WTC11 (cell line): Measurements from ENCODE around the gene ANKRD33B. TPM values are rescaled to one million over a fixed set of nuclear protein-coding genes. Genes with fewer than 3 reads are reported as not detected.

Experiments
- ATAC-seq: fragments of 200-7000 bp; cut with Tn5 transposase; 2 replicates; pipeline ENCODE4 v1.10.0; 2021; ENCODE audit warnings: mild to moderate bottlenecking, moderate library complexity
- CTCF ChIA-PET: fragments of 300-600 bp; sonication (Branson Sonifier 250); formaldehyde crosslinking; loops from one replicate; lab custom pipeline; 2021; ENCODE audit warnings: antibody characterized with exemption; lab: Charles Lee
- POLR2A ChIA-PET: fragments of 350-600 bp; sonication (Branson Sonifier 250); formaldehyde crosslinking; loops from one replicate; lab custom pipeline; 2021; ENCODE audit warnings: antibody characterized with exemption; lab: Charles Lee
- DNase-seq: peaks from one replicate; pipeline ENCODE4 v3.0.0; 2021; ENCODE audit warnings: low spot score
- H3K27ac Mint-ChIP-seq: 2 replicates; pipeline ENCODE4 v1.8.0; 2021; ENCODE audit warnings: mixed read lengths
- H3K27me3 Mint-ChIP-seq: 2 replicates; pipeline ENCODE4 v1.8.0; 2021; ENCODE audit warnings: low read depth, mild to moderate bottlenecking, moderate library complexity, mixed read lengths
- H3K36me3 Mint-ChIP-seq: 2 replicates; pipeline ENCODE4 v1.8.0; 2021; ENCODE audit warnings: mixed read lengths
- H3K4me1 Mint-ChIP-seq: 2 replicates; pipeline ENCODE4 v1.8.0; 2022; ENCODE audit warnings: mixed read lengths
- H3K4me3 Mint-ChIP-seq: 2 replicates; pipeline ENCODE4 v1.8.0; 2021; ENCODE audit warnings: mild to moderate bottlenecking, moderate library complexity, mixed read lengths
- H3K9me3 Mint-ChIP-seq: 2 replicates; pipeline ENCODE4 v1.8.0; 2021; ENCODE audit warnings: mixed read lengths
- PRRX2 ChIP-seq: fragments of 250-450 bp; sonication (Bioruptor Pico); IDR thresholded peaks from 2 replicates; pipeline ENCODE4 v1.8.0; 2021; ENCODE audit warnings: mild to moderate bottlenecking
- TCF7 ChIP-seq: sonication (generic); formaldehyde crosslinking; IDR thresholded peaks from 2 replicates; pipeline ENCODE4 v1.8.0; 2022; ENCODE audit warnings: mild to moderate bottlenecking, low read depth, missing genetic modification reagents, moderate library complexity
- ZNF416 ChIP-seq: fragments of 250-450 bp; sonication (Bioruptor Pico); IDR thresholded peaks from 2 replicates; pipeline ENCODE4 v1.9.0; 2021; ENCODE audit warnings: mild to moderate bottlenecking, inconsistent platforms
- total RNA-seq: library from RNA; stranded (reverse); gene quantifications from 3 replicates; pipeline ENCODE4 v1.2.3, GENCODE V29; 2021
- TF ChIP-seq, protein P1 (sequence below): sonication (generic); formaldehyde crosslinking; IDR thresholded peaks from 2 replicates; pipeline ENCODE4 v1.8.1; 2023; ENCODE audit warnings: mild to moderate bottlenecking, missing genetic modification reagents
- TF ChIP-seq, protein P2 (sequence below): sonication (generic); formaldehyde crosslinking; IDR thresholded peaks from 2 replicates; pipeline ENCODE4 v1.8.0; 2023; ENCODE audit warnings: missing genetic modification reagents
- TF ChIP-seq, protein P3 (sequence below): sonication (generic); formaldehyde crosslinking; IDR thresholded peaks from 2 replicates; pipeline ENCODE4 v1.8.1; 2023; ENCODE audit warnings: mild to moderate bottlenecking, moderate library complexity, missing genetic modification reagents
- TF ChIP-seq, protein P4 (sequence below): sonication (generic); formaldehyde crosslinking; IDR thresholded peaks from 2 replicates; pipeline ENCODE4 v1.8.0; 2023; ENCODE audit warnings: missing genetic modification reagents, mild to moderate bottlenecking, borderline replicate concordance
- TF ChIP-seq, protein P5 (sequence below): sonication (generic); formaldehyde crosslinking; conservative IDR thresholded peaks from 2 replicates; pipeline ENCODE4 v1.8.1; 2022; ENCODE audit warnings: mild to moderate bottlenecking, missing genetic modification reagents
- TF ChIP-seq, protein P6 (sequence below): sonication (generic); formaldehyde crosslinking; IDR thresholded peaks from 2 replicates; pipeline ENCODE4 v1.8.1; 2022; ENCODE audit warnings: mild to moderate bottlenecking, moderate library complexity, missing genetic modification reagents
- TF ChIP-seq, protein P7 (sequence below): sonication (generic); formaldehyde crosslinking; IDR thresholded peaks from 2 replicates; pipeline ENCODE4 v1.8.1; 2022; ENCODE audit warnings: missing genetic modification reagents, borderline replicate concordance
- TF ChIP-seq, protein P8 (sequence below): sonication (generic); formaldehyde crosslinking; conservative IDR thresholded peaks from 2 replicates; pipeline ENCODE4 v1.8.1; 2023; ENCODE audit warnings: mild to moderate bottlenecking, low read depth, missing genetic modification reagents, moderate library complexity
- TF ChIP-seq, protein P9 (sequence below): sonication (generic); formaldehyde crosslinking; IDR thresholded peaks from 2 replicates; pipeline ENCODE4 v1.8.0; 2022; ENCODE audit warnings: missing genetic modification reagents

Gene ANKRD33B
- total RNA-seq, 1 experiment from 2014 or later, result 9.2 TPM

DNA sequence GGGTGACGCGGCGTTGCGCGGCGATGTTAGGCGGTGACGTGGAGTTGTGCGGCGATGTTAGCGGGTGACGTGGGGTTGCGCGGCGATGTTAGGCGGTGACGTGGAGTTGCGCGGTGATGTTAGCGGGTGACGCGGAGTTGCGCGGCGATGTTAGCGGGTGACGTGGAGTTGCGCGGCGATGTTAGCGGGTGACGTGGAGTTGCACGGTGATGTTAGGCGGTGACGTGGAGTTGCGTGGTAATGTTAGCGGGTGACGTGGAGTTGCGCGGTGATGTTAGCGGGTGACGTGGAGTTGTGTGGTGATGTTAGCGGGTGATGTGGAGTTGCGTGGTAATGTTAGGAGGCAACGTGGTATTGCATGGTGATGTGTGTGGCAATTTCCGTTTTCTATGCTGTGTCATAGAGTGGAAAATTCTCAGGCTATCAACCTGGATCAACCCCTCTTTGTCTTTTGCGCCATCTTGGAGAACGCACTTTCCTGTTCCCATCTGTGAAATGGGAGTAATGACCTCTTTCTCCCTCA lies 76.0 kb downstream of the ANKRD33B start:
- H3K9me3 Mint-ChIP-seq, result no peaks in the 10 kb centered on the region; the same call in 1 of the 2 replicates
- peaks cover 3% of the 10 kb centered on the region; the same call in 1 of the 2 replicates for H3K36me3 Mint-ChIP-seq
- no peak overlapping the region for H3K4me3 Mint-ChIP-seq
- no peak for ATAC-seq
- H3K4me1 Mint-ChIP-seq, result peaks cover 57% of the 10 kb centered on the region
- H3K27me3 Mint-ChIP-seq, result peaks cover 3% of the 10 kb centered on the region; the same call in 1 of the 2 replicates
- TF ChIP-seq PRRX2 (CRISPR knock-in tag), result no peak
- TF ChIP-seq, protein P1, sequence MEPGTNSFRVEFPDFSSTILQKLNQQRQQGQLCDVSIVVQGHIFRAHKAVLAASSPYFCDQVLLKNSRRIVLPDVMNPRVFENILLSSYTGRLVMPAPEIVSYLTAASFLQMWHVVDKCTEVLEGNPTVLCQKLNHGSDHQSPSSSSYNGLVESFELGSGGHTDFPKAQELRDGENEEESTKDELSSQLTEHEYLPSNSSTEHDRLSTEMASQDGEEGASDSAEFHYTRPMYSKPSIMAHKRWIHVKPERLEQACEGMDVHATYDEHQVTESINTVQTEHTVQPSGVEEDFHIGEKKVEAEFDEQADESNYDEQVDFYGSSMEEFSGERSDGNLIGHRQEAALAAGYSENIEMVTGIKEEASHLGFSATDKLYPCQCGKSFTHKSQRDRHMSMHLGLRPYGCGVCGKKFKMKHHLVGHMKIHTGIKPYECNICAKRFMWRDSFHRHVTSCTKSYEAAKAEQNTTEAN, result no peak
- TF ChIP-seq, protein P2, sequence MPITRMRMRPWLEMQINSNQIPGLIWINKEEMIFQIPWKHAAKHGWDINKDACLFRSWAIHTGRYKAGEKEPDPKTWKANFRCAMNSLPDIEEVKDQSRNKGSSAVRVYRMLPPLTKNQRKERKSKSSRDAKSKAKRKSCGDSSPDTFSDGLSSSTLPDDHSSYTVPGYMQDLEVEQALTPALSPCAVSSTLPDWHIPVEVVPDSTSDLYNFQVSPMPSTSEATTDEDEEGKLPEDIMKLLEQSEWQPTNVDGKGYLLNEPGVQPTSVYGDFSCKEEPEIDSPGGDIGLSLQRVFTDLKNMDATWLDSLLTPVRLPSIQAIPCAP (CRISPR knock-in tag), result no peak
- ChIA-PET CTCF (no interaction called here), POLR2A (no interaction called here)
- DNase-seq, result no peak
- H3K27ac Mint-ChIP-seq, result no peak overlapping the region

DNA sequence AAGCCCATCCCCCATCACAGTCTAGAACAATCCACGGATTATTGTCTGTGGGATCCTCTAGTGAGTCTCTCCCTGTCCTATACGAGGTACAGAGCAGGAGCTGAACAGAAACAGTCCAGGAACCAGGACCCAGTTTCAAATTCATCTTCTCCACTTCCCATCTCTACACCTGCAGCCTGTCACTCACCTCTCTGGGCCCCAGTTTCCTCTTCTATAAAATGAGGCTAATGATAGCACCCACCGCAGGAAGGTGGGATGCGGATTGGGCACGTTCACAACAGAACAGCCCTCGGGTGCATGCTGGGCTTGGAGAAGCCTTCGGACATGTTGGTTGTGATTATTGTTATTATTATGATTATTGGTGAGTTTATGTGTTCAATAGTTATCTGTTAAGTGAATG lies 78.5 kb downstream of the ANKRD33B start:
- TF ChIP-seq, protein P3, sequence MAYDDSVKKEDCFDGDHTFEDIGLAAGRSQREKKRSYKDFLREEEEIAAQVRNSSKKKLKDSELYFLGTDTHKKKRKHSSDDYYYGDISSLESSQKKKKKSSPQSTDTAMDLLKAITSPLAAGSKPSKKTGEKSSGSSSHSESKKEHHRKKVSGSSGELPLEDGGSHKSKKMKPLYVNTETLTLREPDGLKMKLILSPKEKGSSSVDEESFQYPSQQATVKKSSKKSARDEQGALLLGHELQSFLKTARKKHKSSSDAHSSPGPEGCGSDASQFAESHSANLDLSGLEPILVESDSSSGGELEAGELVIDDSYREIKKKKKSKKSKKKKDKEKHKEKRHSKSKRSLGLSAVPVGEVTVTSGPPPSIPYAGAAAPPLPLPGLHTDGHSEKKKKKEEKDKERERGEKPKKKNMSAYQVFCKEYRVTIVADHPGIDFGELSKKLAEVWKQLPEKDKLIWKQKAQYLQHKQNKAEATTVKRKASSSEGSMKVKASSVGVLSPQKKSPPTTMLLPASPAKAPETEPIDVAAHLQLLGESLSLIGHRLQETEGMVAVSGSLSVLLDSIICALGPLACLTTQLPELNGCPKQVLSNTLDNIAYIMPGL (CRISPR knock-in tag), result no peak
- TF ChIP-seq, protein P4, sequence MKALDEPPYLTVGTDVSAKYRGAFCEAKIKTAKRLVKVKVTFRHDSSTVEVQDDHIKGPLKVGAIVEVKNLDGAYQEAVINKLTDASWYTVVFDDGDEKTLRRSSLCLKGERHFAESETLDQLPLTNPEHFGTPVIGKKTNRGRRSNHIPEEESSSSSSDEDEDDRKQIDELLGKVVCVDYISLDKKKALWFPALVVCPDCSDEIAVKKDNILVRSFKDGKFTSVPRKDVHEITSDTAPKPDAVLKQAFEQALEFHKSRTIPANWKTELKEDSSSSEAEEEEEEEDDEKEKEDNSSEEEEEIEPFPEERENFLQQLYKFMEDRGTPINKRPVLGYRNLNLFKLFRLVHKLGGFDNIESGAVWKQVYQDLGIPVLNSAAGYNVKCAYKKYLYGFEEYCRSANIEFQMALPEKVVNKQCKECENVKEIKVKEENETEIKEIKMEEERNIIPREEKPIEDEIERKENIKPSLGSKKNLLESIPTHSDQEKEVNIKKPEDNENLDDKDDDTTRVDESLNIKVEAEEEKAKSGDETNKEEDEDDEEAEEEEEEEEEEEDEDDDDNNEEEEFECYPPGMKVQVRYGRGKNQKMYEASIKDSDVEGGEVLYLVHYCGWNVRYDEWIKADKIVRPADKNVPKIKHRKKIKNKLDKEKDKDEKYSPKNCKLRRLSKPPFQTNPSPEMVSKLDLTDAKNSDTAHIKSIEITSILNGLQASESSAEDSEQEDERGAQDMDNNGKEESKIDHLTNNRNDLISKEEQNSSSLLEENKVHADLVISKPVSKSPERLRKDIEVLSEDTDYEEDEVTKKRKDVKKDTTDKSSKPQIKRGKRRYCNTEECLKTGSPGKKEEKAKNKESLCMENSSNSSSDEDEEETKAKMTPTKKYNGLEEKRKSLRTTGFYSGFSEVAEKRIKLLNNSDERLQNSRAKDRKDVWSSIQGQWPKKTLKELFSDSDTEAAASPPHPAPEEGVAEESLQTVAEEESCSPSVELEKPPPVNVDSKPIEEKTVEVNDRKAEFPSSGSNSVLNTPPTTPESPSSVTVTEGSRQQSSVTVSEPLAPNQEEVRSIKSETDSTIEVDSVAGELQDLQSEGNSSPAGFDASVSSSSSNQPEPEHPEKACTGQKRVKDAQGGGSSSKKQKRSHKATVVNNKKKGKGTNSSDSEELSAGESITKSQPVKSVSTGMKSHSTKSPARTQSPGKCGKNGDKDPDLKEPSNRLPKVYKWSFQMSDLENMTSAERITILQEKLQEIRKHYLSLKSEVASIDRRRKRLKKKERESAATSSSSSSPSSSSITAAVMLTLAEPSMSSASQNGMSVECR, result no peak
- TF ChIP-seq, protein P5, sequence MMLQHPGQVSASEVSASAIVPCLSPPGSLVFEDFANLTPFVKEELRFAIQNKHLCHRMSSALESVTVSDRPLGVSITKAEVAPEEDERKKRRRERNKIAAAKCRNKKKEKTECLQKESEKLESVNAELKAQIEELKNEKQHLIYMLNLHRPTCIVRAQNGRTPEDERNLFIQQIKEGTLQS, result no peak
- TF ChIP-seq, protein P6, sequence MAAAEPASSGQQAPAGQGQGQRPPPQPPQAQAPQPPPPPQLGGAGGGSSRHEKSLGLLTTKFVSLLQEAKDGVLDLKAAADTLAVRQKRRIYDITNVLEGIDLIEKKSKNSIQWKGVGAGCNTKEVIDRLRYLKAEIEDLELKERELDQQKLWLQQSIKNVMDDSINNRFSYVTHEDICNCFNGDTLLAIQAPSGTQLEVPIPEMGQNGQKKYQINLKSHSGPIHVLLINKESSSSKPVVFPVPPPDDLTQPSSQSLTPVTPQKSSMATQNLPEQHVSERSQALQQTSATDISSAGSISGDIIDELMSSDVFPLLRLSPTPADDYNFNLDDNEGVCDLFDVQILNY (CRISPR knock-in tag), result no peak
- TF ChIP-seq TCF7 (CRISPR knock-in tag) (no peak), ZNF416 (CRISPR knock-in tag) (no peak)
- TF ChIP-seq, protein P7, sequence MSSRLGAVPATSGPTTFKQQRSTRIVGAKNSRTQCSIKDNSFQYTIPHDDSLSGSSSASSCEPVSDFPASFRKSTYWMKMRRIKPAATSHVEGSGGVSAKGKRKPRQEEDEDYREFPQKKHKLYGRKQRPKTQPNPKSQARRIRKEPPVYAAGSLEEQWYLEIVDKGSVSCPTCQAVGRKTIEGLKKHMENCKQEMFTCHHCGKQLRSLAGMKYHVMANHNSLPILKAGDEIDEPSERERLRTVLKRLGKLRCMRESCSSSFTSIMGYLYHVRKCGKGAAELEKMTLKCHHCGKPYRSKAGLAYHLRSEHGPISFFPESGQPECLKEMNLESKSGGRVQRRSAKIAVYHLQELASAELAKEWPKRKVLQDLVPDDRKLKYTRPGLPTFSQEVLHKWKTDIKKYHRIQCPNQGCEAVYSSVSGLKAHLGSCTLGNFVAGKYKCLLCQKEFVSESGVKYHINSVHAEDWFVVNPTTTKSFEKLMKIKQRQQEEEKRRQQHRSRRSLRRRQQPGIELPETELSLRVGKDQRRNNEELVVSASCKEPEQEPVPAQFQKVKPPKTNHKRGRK (CRISPR knock-in tag), result no peak
- TF ChIP-seq, protein P8, sequence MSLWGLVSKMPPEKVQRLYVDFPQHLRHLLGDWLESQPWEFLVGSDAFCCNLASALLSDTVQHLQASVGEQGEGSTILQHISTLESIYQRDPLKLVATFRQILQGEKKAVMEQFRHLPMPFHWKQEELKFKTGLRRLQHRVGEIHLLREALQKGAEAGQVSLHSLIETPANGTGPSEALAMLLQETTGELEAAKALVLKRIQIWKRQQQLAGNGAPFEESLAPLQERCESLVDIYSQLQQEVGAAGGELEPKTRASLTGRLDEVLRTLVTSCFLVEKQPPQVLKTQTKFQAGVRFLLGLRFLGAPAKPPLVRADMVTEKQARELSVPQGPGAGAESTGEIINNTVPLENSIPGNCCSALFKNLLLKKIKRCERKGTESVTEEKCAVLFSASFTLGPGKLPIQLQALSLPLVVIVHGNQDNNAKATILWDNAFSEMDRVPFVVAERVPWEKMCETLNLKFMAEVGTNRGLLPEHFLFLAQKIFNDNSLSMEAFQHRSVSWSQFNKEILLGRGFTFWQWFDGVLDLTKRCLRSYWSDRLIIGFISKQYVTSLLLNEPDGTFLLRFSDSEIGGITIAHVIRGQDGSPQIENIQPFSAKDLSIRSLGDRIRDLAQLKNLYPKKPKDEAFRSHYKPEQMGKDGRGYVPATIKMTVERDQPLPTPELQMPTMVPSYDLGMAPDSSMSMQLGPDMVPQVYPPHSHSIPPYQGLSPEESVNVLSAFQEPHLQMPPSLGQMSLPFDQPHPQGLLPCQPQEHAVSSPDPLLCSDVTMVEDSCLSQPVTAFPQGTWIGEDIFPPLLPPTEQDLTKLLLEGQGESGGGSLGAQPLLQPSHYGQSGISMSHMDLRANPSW, result no peak
- TF ChIP-seq, protein P9, sequence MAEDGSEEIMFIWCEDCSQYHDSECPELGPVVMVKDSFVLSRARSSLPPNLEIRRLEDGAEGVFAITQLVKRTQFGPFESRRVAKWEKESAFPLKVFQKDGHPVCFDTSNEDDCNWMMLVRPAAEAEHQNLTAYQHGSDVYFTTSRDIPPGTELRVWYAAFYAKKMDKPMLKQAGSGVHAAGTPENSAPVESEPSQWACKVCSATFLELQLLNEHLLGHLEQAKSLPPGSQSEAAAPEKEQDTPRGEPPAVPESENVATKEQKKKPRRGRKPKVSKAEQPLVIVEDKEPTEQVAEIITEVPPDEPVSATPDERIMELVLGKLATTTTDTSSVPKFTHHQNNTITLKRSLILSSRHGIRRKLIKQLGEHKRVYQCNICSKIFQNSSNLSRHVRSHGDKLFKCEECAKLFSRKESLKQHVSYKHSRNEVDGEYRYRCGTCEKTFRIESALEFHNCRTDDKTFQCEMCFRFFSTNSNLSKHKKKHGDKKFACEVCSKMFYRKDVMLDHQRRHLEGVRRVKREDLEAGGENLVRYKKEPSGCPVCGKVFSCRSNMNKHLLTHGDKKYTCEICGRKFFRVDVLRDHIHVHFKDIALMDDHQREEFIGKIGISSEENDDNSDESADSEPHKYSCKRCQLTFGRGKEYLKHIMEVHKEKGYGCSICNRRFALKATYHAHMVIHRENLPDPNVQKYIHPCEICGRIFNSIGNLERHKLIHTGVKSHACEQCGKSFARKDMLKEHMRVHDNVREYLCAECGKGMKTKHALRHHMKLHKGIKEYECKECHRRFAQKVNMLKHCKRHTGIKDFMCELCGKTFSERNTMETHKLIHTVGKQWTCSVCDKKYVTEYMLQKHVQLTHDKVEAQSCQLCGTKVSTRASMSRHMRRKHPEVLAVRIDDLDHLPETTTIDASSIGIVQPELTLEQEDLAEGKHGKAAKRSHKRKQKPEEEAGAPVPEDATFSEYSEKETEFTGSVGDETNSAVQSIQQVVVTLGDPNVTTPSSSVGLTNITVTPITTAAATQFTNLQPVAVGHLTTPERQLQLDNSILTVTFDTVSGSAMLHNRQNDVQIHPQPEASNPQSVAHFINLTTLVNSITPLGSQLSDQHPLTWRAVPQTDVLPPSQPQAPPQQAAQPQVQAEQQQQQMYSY, result no peak
- Mint-ChIP-seq H3K27ac (no peak overlapping the region), H3K27me3 (no peaks in the 10 kb centered on the region), H3K4me1 (peaks cover 32% of the 10 kb centered on the region), H3K36me3 (peaks cover 3% of the 10 kb centered on the region; the same call in 1 of the 2 replicates), H3K9me3 (no peaks in the 10 kb centered on the region; the same call in 1 of the 2 replicates), H3K4me3 (no peak overlapping the region)
- no peak for DNase-seq
- ChIA-PET CTCF (no interaction called here), POLR2A (interaction anchor here (0.6 kb wide), 1 partner anchor 260 kb away, joined by 3 read pairs; no protein-coding TSS in a partner anchor)
- no peak for ATAC-seq
